ENCODE results near the gene SLC35F3.

SLC35F3 gene

DNA sequence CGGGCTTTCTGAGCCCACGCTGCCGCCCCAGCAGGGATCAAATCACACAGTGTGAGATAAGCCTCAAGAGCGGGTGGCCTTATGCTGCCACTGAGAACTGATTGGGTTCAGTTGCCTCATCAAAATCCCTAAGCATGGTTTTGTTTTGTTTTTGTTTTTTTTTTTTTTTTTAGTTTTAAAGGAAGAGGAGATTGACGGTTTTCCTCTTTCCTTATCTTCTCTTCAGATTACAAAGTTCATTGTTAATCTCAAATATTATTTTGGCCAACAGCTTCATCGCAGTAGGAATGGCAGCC is 469.4 kb downstream of the SLC35F3 start:
- TF ChIP-seq CTCF (IDR thresholded peaks at IDR 0.05; ENCODE audit: insufficient read depth, missing control alignments), result no peak
- FAIRE-seq, result no peak
- no peak for DNase-seq (ENCODE audit: insufficient read length, low spot score)

Data from D721Med (cell line).